Measurements from ENCODE around the gene COMP.

COMP gene

GRCh38 chr19:18768997-18769891, 21.9 kb downstream of the COMP start:
- DNase-seq (ENCODE audit: low spot score), result no peak

- no peak for DNase-seq (ENCODE audit: low spot score)
Observed at GRCh38 chr19:18768046-18768771, 22.9 kb downstream of the COMP start.

GRCh38 chr19:18765224-18765623, 25.9 kb downstream of the COMP start:
- no peak for DNase-seq (ENCODE audit: low spot score)

DNA sequence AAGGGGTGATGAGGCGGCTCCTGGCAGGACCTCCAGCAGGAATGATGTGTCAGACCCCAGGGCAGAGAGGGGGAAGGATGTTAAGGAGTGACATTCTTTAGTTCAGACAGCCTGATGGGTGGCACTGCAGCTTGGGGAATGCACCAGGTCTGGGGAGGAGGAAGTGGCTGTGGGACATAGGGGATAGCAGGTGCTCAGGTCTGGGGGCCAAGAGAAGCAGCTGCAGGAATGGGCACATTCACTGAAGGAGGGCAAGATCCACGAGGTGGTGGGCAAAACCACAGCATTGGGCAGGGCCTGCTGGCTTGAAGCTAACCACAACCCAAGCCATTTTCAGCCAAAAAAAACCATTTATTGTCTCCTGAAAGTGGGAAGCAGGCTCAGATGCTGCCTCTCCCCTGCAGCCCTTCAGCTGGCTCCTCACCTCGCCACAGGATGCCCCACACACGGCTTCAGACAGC, 26.5 kb downstream of the COMP start:
- DNase-seq (ENCODE audit: low spot score), result no peak

DNA sequence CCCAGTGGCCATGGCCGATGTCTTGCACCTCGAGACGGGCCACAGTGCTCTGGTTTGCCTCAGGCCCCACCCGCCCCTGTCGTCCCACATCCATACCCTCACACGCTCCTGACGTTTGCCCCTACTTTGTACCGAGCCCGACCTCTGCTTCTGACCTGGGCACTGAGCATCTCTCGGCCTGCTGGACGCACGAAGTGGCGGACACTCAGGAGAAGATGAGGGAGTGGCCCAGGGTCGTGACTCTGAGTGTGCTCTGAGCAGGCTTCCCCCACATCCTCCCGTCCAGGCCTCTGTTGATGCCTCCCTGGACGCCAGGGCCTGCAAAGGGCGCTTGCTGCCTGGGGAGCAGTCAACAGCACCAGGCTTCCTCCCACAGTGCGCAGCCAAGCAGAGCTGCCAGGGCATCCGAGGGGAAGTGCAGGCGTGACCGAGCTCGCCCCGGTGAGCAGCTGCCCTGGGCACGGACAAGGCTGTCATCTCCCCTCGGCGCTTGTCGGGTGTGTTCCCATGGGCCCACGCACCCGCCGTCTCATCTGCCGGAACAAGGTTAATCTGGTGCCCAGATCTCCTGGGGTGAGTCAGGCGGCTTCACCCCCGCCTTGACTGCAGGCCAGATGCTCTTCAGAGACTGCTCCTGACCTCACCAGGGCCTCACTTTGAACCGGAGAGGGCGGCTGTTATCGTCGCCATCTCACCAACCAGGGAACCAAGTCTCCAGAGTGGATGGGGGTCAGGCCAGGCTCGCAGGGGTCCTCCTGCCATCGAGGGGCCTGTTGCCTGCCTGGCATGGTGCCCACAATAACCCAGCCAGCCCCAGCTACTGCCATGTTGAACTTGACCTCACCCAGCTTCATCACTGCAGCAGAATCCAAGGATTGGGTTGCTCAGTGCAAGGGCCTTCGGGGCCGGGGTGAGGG, 27.2 kb downstream of the COMP start:
- no peak for DNase-seq (ENCODE audit: low spot score)

- DNase-seq (ENCODE audit: low spot score), result no peak
Observed at GRCh38 chr19:18762125-18763023, 28.7 kb downstream of the COMP start.

DNA sequence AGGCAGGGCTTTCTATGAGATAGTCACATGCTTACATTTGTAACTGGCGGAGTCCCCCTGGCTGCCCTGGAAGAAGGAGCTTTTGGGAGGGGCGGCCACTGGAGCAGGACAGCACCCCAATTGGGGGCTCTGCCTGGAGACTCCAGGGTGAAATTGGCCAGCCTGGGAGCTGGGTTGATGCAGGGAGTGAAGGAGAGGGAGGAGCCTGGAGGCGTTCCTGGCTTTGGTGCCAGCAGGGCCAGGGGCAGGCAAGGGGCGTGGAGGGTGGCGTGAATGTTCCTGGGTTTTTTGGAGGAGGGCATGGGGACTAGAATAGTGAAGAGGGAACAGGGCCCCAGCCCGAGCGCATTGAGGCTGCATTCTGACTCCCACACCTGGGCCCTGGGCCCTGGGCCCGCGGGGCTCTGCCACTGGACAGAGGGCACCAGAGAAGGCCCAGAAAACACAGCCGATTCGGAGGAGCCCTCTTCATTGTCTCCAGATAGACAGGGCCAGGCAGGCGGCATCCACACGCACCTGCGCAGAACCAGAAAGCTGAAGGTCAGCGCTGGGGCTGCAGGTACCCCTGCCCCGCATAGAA, 29.5 kb downstream of the COMP start:
- no peak for DNase-seq (ENCODE audit: low spot score)

GRCh38 chr19:18760440-18761383, 30.4 kb downstream of the COMP start:
- no peak for DNase-seq (ENCODE audit: low spot score)

DNA sequence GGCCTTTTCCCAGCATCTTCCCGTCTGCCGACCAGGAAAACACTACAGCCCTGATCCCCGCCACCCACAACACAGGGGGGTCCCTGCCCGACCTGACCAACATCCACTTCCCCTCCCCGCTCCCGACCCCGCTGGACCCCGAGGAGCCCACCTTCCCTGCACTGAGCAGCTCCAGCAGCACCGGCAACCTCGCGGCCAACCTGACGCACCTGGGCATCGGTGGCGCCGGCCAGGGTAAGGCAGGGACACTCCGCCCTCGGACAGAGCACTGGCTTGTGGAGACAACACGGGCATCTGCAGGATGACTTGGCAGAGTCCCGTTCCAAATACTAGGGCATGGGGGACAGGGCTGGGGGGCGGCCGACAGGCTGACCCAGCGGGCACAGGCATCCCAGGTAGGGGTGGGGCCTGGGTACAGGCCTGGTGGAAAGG, 31.1 kb downstream of the COMP start:
- no peak for DNase-seq (ENCODE audit: low spot score)

DNA sequence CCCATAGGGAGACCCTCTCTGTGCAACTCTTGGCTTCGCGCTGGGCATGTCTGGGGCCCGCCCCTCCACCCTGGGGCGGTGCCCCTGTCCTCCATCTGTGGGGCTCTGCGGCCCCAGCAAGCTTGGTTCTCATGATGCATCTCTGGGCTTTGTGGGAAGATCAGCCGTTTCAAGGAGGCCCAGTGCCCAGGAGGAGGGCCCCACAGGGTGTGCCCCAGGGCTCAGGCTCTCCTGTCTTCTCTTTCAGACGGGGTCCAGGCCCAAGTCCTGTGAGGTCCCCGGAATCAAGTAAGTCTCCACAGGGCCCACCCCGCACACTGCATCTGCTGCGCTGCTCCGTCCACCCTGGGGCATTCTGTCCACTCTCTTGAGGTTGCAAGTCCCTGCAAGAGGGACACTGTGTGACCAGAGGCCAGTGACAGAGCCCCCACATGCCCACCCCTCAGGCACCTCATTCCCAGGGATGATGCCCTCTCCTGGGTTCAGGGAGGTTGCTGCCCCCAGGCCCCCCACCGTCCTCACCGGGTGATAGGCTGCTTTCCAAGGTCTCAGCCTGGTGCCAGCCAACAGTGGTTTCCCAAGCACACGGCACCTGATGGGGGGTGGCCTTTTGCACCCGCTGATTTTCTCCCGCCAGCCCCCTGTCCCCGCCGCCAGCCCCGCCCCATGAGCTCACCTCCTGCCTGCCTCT, 31.7 kb downstream of the COMP start:
- no peak for DNase-seq (ENCODE audit: low spot score)

DNA sequence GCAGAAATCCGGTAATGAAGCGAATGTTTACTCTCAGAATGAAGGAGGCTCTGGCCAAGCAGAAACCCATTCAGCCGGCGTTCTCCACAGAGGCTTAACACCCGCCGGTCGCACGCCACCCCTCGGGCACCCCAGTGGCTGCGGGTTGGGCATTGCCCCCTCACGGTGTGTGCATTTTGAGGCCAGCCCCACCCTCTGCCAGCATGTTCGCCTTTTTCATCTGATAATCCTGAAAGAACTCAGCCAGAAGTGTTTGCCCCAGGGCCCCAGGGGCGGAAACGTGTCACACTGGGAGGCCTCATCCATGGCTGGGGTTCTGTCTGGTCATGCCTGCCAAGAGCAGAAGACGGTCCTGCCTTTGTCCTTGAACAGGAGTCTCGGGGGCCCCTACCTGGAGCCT, 34.2 kb downstream of the COMP start:
- DNase-seq (ENCODE audit: low spot score), result no peak

DNA sequence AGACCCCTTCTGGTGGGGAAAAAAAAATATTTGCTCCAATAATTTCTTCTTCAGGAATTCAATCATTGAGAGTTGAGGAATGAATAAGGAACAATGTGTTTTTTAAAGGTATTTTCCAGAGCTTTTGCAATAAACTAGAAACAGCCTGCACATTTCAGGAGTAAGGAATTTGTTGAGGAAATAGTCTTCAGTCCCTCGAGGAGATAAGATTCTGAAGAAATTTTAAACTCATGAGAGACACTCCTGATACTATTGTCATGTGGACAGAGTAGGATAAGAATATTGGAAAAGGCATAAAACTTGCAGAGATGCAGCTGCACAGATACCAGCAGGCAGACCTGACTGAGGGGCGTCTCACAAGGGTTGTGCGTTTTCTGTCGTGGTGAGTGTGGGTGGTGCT, 36.6 kb downstream of the COMP start:
- no peak for DNase-seq (ENCODE audit: low spot score)

- no peak for DNase-seq (ENCODE audit: low spot score)
Observed at GRCh38 chr19:18751571-18751970, 39.5 kb downstream of the COMP start.

DNA sequence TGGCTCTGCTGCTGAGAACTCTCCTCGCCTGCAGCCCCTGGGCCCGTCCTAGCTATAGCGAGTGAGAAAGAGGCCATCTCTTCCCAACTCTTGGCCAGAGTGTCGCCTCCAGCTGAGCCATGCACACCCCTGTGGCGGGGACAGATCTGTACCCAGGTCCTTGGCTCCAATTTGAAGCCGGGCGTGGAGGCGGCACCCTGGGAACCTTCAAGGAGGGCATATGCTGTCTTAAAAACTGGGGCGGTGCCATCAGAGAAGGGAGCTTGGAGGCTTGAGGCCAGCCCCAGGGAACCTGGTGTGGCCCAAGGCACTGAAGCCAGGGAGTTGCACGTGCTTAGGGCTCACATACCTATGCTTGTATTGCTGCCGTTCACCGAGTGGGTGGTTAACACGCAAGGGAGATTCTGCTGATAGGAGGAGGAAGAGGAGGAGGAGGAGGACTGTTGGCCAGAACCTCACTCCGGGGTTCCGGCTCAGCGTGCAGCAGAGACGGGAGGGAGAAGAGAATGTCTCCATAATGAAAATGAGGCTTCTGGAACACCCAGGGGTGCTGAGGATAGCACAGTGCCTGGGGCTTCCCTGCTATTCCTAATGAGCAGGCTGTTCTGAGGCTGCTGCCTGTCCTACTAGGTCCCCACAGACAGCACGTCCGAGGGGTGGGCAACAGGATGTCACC, 40.7 kb downstream of the COMP start:
- no peak for DNase-seq (ENCODE audit: low spot score)

DNA sequence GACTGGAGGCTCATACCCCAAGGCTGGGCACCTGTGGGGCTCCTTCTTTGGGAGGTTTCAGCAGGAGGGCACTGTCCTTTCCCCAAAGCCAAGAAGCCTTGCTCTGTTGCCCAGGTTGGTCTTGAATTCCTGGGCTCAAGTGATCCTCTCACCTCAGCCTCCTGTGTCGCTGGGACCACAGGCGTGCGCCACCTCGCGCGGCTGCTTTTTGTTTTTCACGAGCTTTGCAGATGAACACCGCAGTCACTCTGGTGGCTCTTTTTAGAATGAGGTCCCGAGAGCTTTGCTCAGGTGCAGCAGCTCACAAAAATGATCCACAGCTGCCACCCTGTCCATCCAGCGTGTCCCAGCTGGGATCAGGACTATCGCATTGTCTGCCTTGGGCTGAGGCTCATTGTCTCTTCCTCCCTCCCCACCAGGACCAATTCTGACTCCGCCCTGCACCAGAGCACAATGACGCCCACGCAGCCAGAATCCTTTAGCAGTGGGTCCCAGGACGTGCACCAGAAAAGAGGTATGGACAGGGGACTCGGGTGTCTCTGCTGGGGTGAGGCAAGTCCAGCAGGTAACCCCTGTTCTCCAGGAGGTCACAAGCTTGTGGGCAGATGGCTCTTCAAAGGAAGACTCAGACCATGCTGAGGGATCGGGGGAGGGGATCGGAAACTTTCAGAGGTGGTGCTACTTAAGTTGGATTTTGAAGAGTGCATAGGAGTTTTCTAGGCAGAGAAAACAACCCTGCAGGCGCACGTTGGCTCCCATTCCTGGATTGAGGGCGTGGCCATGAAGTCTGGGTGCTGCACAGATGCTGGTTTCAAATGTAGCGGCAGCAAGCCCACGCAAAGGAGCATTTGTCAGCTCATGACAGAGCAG, 41.5 kb downstream of the COMP start:
- no peak for DNase-seq (ENCODE audit: low spot score)

DNA sequence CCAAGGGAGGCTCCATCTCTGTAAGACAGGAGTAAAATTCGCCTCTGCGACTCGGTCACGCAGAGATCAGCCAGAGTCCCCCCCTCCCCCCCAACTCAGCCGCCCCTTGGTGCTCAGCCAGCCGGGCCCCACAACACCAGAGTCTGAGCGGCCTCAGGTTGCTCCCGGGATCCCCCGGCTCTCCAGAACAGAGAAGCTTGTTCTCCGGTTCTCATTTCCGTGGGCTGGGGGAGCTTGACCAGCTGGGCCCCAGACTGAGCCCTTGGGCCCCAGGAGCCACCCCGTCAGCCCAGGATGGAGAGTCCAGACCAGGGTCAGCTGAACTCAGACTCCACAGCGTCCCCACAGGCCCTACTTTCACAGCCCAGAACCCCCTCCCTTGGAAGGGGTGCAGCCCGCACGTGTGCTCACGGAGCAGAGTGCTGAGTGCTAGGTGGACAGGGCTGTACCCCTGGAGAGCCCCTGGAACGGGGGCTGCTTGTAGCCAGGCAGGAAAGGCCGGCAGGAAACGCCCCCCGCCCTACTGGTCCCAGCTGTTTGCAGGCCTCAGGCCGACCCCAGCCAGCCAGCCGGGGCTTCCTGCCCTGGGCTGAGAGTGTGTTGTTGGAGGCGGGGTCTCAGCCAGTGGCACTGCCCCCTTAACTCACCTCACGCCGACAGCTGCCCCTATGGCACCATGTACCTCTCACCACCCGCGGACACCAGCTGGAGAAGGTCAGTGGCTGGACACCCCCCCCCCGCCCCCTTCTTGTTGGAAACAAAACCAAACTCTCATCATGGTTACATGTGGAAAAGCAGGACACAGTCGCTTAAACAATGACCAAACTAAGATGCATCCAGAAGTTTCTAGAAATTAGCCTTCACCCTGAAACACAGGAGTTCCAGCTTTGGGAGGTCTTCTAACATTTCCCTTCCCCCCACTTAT, 44.4 kb downstream of the COMP start:
- DNase-seq (ENCODE audit: low spot score), result no peak
